ENCODE results near the gene SLX9. TPM values are rescaled to one million over a fixed set of nuclear protein-coding genes. Genes with fewer than 3 reads are reported as not detected.

SLX9 gene
- total RNA-seq, 6 donors from 2014 or later, result 5.5 to 34.6 (median 22.8) TPM

DNA sequence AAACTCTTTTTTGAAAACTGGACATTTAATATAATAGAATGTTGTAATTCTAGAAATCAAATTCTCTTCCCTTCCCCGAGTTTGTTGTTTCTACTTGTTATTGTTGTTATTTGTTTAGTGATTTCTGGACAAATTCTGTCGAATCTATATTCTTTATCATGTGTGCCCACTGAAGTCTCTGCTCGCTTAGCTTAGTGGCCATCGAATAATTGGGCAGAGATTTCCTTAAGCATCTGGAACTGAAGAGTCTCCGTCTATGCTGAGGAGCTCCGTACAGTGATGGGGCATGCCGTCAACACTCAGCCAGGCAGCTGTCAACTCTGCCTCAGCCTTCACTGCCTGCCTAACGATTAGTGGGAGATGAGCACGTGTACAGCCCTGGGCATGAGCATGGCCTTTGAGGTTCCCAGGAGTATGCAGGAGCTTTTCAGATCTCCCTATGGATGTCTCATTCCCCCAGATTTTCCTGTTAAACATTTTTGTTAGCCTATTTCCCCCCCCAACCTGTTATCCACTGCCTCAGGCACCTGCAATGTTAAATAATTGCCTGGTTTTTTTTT lies 66.8 kb downstream of the SLX9 start:
- no peaks in the 10 kb centered on the region for H3K27me3 ChIP-seq
- no peak overlapping the region for H3K4me3 ChIP-seq
- H3K27ac ChIP-seq, result no peak overlapping the region
- no peak for TF ChIP-seq POLR2A (IDR thresholded peaks at IDR 0.05)
- TF ChIP-seq POLR2AphosphoS5 (IDR thresholded peaks at IDR 0.05), result no peak
- no peak for TF ChIP-seq EP300 (IDR thresholded peaks at IDR 0.05)
- TF ChIP-seq, protein P1, sequence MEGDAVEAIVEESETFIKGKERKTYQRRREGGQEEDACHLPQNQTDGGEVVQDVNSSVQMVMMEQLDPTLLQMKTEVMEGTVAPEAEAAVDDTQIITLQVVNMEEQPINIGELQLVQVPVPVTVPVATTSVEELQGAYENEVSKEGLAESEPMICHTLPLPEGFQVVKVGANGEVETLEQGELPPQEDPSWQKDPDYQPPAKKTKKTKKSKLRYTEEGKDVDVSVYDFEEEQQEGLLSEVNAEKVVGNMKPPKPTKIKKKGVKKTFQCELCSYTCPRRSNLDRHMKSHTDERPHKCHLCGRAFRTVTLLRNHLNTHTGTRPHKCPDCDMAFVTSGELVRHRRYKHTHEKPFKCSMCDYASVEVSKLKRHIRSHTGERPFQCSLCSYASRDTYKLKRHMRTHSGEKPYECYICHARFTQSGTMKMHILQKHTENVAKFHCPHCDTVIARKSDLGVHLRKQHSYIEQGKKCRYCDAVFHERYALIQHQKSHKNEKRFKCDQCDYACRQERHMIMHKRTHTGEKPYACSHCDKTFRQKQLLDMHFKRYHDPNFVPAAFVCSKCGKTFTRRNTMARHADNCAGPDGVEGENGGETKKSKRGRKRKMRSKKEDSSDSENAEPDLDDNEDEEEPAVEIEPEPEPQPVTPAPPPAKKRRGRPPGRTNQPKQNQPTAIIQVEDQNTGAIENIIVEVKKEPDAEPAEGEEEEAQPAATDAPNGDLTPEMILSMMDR (IDR thresholded peaks at IDR 0.05), result no peak
- no peaks in the 10 kb centered on the region for H3K9me3 ChIP-seq
- no peaks in the 10 kb centered on the region for H3K36me3 ChIP-seq
- DNase-seq (no peak), ATAC-seq (ENCODE audit: low FRiP score in 2 of 2) (no peak)
- WGBS, 2 donors, result 87 to 88% methylated on average over 9 of the region's 9 CpGs
- H3K4me1 ChIP-seq, result no peaks in the 10 kb centered on the region

DNA sequence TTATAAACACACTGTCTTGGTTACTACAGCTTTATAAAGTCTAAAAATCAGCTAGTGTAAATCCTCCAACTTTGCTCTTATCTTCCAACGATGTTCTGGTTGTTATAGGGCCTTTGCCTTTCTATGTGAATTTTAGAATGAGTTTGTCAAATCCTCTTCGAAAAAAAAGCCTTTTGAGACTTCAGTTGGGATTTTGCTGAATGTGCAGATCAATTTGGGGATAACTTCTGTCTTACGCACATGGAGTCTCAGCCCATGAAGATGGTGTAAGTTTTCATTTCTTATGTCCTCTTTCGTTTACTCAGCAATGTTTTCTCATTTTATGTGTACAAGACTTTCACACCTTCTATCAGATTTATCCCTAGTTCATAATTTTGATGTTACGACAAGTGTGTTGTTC lies 69.8 kb downstream of the SLX9 start:
- TF ChIP-seq, protein P1 (IDR thresholded peaks at IDR 0.05), result no peak
- no peak for TF ChIP-seq POLR2A (IDR thresholded peaks at IDR 0.05)
- TF ChIP-seq EP300 (IDR thresholded peaks at IDR 0.05), result no peak
- TF ChIP-seq POLR2AphosphoS5 (IDR thresholded peaks at IDR 0.05), result no peak
- H3K36me3 ChIP-seq, result no peaks in the 10 kb centered on the region
- ATAC-seq (ENCODE audit: low FRiP score in 2 of 2), result no peak
- no peak for DNase-seq
- WGBS, 2 donors, result 89 to 93% methylated on average over 5 of the region's 5 CpGs
- no peaks in the 10 kb centered on the region for H3K4me1 ChIP-seq
- no peak overlapping the region for H3K27ac ChIP-seq
- H3K4me3 ChIP-seq, result no peak overlapping the region
- H3K27me3 ChIP-seq, result no peaks in the 10 kb centered on the region
- no peaks in the 10 kb centered on the region for H3K9me3 ChIP-seq

DNA sequence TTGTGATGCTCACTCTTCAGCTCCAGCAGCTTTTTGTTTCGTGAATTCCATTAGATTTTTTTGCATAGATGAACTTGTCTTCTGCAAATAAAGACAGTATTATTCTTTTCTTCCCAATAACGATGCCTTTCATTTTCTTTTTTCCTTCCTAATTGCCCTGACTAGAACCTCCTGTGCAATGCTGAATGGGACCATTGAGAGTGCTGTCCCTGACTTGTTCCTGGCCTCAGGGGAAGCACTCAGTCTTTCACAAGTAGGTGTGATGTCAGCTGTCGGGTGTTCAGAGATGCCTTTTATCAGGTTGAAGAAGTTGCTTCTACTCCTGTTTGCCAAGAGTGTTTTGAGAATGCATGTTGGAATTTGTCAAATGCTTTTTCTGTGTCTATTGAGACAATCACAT lies 70.3 kb downstream of the SLX9 start:
- no peak for DNase-seq
- no peak for ATAC-seq (ENCODE audit: low FRiP score in 2 of 2)
- H3K4me3 ChIP-seq, result no peak overlapping the region
- no peak overlapping the region for H3K27ac ChIP-seq
- whole genome bisulfite sequencing, 2 donors, result 77 to 82% methylated on average over 3 of the region's 3 CpGs
- H3K27me3 ChIP-seq, result no peaks in the 10 kb centered on the region
- no peak for TF ChIP-seq POLR2A (IDR thresholded peaks at IDR 0.05)
- TF ChIP-seq EP300 (IDR thresholded peaks at IDR 0.05), result no peak
- no peak for TF ChIP-seq POLR2AphosphoS5 (IDR thresholded peaks at IDR 0.05)
- TF ChIP-seq, protein P1 (IDR thresholded peaks at IDR 0.05), result no peak
- no peaks in the 10 kb centered on the region for H3K4me1 ChIP-seq
- no peaks in the 10 kb centered on the region for H3K9me3 ChIP-seq
- no peaks in the 10 kb centered on the region for H3K36me3 ChIP-seq

DNA sequence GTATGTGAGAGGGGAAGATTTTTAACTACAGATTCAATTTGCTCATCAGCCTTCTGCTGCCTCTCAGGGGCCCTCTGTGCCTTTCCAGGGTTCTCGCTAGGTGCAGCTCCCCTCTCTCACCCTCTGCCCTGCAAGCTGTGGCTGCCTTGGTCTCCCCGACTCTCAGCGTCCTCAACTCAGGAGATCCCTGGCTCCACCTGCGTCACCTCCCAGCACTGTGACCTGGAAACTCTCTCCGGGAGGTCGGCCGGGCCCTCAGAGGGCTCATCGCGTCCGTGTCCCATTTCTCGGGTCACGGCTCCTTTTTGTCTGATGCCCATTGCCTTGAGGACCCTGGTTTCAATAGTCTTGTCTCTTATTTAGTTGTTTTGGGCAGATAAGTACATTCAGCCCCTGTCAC lies 71.0 kb downstream of the SLX9 start:
- Histone ChIP-seq H3K27ac (no peak overlapping the region), H3K36me3 (no peaks in the 10 kb centered on the region), H3K27me3 (no peaks in the 10 kb centered on the region), H3K4me1 (no peaks in the 10 kb centered on the region), H3K4me3 (no peak overlapping the region), H3K9me3 (no peaks in the 10 kb centered on the region)
- TF ChIP-seq POLR2A (IDR thresholded peaks at IDR 0.05) (no peak), EP300 (IDR thresholded peaks at IDR 0.05) (no peak), POLR2AphosphoS5 (IDR thresholded peaks at IDR 0.05) (no peak)
- TF ChIP-seq, protein P1 (IDR thresholded peaks at IDR 0.05), result no peak
- DNase-seq (peak in 1 of 2 donors; percentile 41), ATAC-seq (ENCODE audit: low FRiP score in 2 of 2) (no peak)
- WGBS, 2 donors, result 87 to 95% methylated on average over 12 of the region's 12 CpGs

DNA sequence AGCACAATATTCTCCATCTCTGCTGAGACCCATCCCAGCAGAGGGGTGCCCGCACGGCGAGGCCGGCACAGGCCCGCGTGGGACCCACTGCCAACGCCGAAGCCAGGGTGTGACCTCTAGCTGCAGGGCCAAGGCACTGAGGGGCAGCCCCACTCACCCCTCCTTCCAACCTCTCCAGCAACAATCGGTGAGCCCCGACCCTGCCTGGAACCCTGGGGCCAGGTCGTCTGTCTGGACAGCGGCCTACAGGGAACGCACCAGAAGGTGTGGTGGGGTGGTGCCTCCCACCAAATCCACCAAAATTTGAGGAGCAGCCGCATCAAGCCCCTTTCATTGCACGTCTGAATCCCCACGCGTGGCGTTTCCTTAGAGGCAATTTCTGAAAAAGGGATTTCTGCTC lies 71.6 kb downstream of the SLX9 start:
- Histone ChIP-seq H3K36me3 (no peaks in the 10 kb centered on the region), H3K27ac (no peak overlapping the region), H3K9me3 (no peaks in the 10 kb centered on the region), H3K4me1 (peaks cover 0 to 3% (median 0%) of the 10 kb centered on the region in 4 donors), H3K27me3 (no peaks in the 10 kb centered on the region), H3K4me3 (no peak overlapping the region)
- ATAC-seq (ENCODE audit: low FRiP score in 2 of 2) (no peak), DNase-seq (peak in 1 of 2 donors; percentile 78)
- TF ChIP-seq POLR2A (IDR thresholded peaks at IDR 0.05) (no peak), EP300 (IDR thresholded peaks at IDR 0.05) (no peak), POLR2AphosphoS5 (IDR thresholded peaks at IDR 0.05) (no peak)
- TF ChIP-seq, protein P1 (IDR thresholded peaks at IDR 0.05), result no peak
- WGBS, 2 donors, result 97 to 98% methylated on average over 13 to 18 of the region's 18 CpGs
